Thoracic aorta (tissue), 2 donors: ENCODE data around the gene MED28. TPM values are rescaled to one million over a fixed set of nuclear protein-coding genes. Genes with fewer than 3 reads are reported as not detected.

Experiments used
- ATAC-seq: fragments of 150-250 bp; one replicate; pipeline ENCODE4 v1.8.0; 2017; ENCODE audit warnings: low read depth; ENCODE audit not compliant: insufficient number of reproducible peaks, low FRiP score
- DNase-seq: peaks from one replicate; pipeline ENCODE4 v3.0.0-alpha.2; 2020; ENCODE audit warnings: low spot score
- H3K27ac ChIP-seq, 2 donors: fragments of 200-600 bp; sonication (generic); 1 replicate in 1 of 2; 2 replicates in 1 of 2; pipeline ENCODE4 v1.5.1; 2016; ENCODE audit warnings: mild to moderate bottlenecking in 2 of 2, moderate library complexity in 2 of 2
- H3K27me3 ChIP-seq: fragments of 200-600 bp; sonication (generic); replicated peaks from 2 replicates; pipeline ENCODE4 v1.6.0; 2016; ENCODE audit warnings: mild to moderate bottlenecking; ENCODE audit not compliant: insufficient read depth
- H3K36me3 ChIP-seq: fragments of 200-600 bp; sonication (generic); one replicate; pipeline ENCODE4 v1.5.1; 2016
- H3K4me1 ChIP-seq, 2 donors: fragments of 200-600 bp; sonication (generic); 1 replicate in 1 of 2; 2 replicates in 1 of 2; pipeline versions ENCODE4 v1.5.1 to v1.6.0; 2016; ENCODE audit warnings: low read depth in 2 of 2, mild to moderate bottlenecking in 1 of 2; ENCODE audit not compliant: control insufficient read depth in 1 of 2
- H3K4me3 ChIP-seq: fragments of 200-600 bp; sonication (generic); 2 replicates; pipeline ENCODE4 v1.5.1; 2016; ENCODE audit warnings: mild to moderate bottlenecking
- H3K9me3 ChIP-seq: fragments of 200-600 bp; sonication (generic); 2 replicates; pipeline ENCODE4 v1.5.1; 2016
- CTCF ChIP-seq: fragments of 200-600 bp; sonication (generic); IDR thresholded peaks from one replicate; pipeline ENCODE4 v1.5.1; 2019; ENCODE audit warnings: antibody characterized with exemption
- total RNA-seq, 2 donors: library from RNA; depleted of rRNA; stranded (reverse); fragments of >200 nt; gene quantifications; one replicate each; pipeline versions ENCODE4 v1.1.0 to v1.2.3, GENCODE V29; 2016

MED28 gene
- total RNA-seq, 2 donors from 2014 or later = 14.5 to 22.8 TPM

- no peak for TF ChIP-seq CTCF
- Histone ChIP-seq H3K27ac (no peak overlapping the region), H3K4me1 (peaks cover 9 to 18% of the 10 kb centered on the region in 2 donors), H3K4me3 (no peak overlapping the region), H3K27me3 (no peaks in the 10 kb centered on the region), H3K9me3 (no peaks in the 10 kb centered on the region), H3K36me3 (peaks cover 45% of the 10 kb centered on the region)
- DNase-seq (no peak), ATAC-seq (no peak)
Observed at GRCh38 chr4:17583941-17584340, 30.5 kb upstream of the MED28 start.

DNA sequence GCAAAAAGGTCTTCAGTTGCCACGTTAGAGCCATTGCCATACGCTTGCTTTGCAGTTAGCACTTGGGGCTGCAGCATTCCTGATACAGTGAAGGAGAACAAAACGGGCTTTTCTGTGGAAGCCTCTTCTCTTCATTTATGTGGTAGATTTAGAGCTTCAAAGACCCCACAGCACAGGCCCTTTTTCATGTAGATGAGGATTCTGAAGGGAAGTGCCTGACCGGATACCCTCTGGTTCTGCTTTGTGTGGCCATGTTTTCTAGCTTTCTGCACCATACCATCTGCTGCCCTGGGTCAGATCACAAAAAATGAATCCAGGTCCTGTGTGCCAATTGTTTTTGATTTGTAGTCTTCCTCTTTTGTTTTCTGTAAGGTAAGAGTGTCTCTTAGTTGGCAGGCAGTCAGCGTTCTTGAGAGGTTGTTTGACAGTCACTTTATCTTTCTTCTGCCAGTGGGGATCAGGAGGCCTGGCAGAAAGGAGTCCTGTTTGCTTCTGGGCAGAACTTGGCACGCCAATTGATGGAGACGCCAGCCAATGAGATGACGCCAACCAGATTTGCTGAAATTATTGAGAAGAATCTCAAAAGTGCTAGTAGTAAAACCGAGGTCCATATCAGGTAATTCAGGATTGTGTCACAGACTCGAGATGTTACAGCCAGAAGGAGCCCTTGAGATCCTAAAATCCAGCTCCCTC, 29.8 kb upstream of the MED28 start:
- H3K27me3 ChIP-seq = no peaks in the 10 kb centered on the region
- TF ChIP-seq CTCF = no peak
- H3K36me3 ChIP-seq = peaks cover 45% of the 10 kb centered on the region
- DNase-seq (no peak), ATAC-seq (no peak)
- no peaks in the 10 kb centered on the region for H3K9me3 ChIP-seq
- H3K27ac ChIP-seq = no peak overlapping the region
- H3K4me1 ChIP-seq = peaks cover 1 to 11% of the 10 kb centered on the region in 2 donors
- H3K4me3 ChIP-seq = no peak overlapping the region

- Histone ChIP-seq H3K4me1 (no peaks in the 10 kb centered on the region), H3K27ac (no peak overlapping the region), H3K27me3 (no peaks in the 10 kb centered on the region), H3K4me3 (no peak overlapping the region), H3K9me3 (no peaks in the 10 kb centered on the region), H3K36me3 (peaks cover 37% of the 10 kb centered on the region)
- ATAC-seq = no peak
- no peak for TF ChIP-seq CTCF
- DNase-seq = no peak
Observed at GRCh38 chr4:17587094-17587822, 27.2 kb upstream of the MED28 start.

GRCh38 chr4:17589355-17589754, 25.1 kb upstream of the MED28 start:
- Histone ChIP-seq H3K4me3 (no peak overlapping the region), H3K27me3 (no peaks in the 10 kb centered on the region), H3K36me3 (peaks cover 27% of the 10 kb centered on the region), H3K27ac (no peak overlapping the region), H3K9me3 (no peaks in the 10 kb centered on the region), H3K4me1 (no peaks in the 10 kb centered on the region)
- no peak for TF ChIP-seq CTCF
- no peak for ATAC-seq
- DNase-seq = no peak

- no peak for TF ChIP-seq CTCF
- Histone ChIP-seq H3K4me3 (no peak overlapping the region), H3K4me1 (peaks cover 0 to 10% of the 10 kb centered on the region in 2 donors), H3K9me3 (no peaks in the 10 kb centered on the region), H3K36me3 (peaks cover 43% of the 10 kb centered on the region), H3K27me3 (no peaks in the 10 kb centered on the region), H3K27ac (no peak overlapping the region)
- ATAC-seq (no peak), DNase-seq (no peak)
Observed at GRCh38 chr4:17595471-17596005, 18.9 kb upstream of the MED28 start.
